NCI-H524 (cell line): ENCODE results near the gene MMAB.
"Not testable (repeated sequence)": the region's sequence is repeated elsewhere in the genome, so short reads cannot be mapped to it uniquely, and the experiment has no call there.

Experiments used
- DNase-seq, 2 experiments: peaks; one replicate each; lab custom pipeline; 2025; lab: John Stamatoyannopoulos, UW

The MMAB gene

DNA sequence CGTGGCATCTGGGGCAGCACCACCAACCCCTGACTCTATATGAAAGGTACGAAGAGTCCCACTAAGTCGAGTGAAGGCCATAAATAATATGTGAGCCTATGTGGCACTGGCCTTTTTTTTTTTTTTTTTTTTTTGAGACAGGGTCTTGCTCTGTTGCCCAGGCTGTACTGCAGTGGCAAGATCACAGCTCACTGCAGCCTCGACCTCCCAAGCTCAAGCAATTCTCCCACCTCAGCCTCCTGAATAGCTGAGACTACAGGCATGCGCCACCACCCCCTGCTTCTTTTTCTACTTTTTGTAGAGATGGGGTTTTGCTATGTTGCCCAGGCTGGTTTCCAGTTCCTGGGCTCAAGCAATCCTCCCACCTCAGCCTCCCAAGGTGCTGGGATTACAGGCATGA lies 28.8 kb upstream of the MMAB start:
- not testable (repeated sequence) for DNase-seq

- no peak for DNase-seq
These were observed 28.3 kb upstream of the MMAB start for GRCh38 chr12:109601557-109601956.

- DNase-seq: no peak
These were observed 27.7 kb upstream of the MMAB start for GRCh38 chr12:109600995-109601394.

- peak in 1 of 2 experiments; percentile 27 for DNase-seq
These were observed 27.2 kb upstream of the MMAB start for GRCh38 chr12:109600481-109600880.

DNA sequence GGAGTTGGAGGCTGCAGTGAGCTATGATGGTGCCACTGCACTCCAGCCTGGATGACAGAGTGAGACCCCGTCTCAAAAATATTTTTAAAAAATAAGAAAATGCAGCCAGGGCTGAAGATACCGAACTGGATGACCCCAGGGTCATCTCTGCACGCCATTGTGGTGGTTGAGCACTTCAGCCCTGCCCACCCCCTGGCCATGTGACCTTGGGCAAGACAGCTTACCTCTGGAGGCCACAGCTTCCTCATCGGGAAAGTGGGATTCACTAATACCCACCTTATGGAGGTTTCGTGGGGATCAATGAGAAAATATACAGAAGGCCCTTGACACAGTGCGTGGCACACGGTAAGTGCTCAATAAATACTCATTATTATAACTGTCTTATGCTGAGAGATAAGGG lies 25.8 kb upstream of the MMAB start:
- DNase-seq: no peak

- DNase-seq: peak in 1 of 2 experiments; percentile 31
These were observed 25.1 kb upstream of the MMAB start for GRCh38 chr12:109598428-109598854.

DNA sequence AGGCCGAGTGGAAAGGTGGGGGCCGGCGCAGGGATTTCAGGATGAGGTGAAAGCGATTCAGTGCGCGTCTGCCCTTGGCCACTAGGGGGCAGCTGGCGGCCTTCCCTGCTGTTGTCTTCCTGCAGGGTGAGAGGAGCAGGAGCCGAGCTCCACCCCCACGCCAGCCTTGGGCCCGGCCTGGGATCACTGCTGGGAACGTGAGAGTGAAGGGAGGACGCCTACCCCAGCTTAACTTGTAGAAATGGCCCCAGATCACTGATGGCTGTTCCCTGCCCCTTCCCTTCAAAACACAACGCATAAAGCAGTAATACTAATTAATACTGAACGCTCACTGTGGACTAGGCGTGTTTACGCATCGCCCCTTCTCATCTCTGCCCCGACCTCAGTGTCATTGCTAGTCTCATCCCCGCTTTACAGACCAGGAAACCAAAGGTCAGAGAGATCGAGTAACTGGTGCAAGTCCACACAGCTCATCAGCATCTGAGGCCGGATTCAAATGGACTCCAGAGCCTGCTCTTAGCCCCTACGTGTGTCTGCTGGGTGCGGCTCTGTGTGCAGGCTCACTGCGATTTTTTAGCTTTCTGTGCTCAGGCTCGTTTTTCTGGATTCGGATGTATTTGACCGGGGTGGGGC lies 24.6 kb upstream of the MMAB start:
- DNase-seq: peak; percentile 71 to 85

DNA sequence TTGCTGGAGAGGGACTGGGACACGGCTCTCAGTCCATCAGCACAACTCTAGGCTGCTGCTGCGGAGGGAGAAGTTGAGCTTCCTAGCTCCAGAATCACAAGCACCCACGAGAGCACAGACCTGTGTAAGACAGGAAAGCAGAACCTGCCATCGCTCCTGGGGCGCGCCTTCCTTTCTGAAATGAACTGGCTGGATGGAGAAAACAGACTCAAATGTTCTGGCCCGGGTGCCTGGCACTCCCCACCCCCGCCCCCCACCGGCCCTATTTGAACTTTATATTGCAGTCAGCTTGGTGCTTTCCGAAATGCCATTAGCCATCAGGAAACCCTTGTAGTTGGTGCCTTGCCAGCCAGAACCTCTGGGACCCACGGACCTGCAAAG lies 24.1 kb upstream of the MMAB start:
- no peak for DNase-seq

DNA sequence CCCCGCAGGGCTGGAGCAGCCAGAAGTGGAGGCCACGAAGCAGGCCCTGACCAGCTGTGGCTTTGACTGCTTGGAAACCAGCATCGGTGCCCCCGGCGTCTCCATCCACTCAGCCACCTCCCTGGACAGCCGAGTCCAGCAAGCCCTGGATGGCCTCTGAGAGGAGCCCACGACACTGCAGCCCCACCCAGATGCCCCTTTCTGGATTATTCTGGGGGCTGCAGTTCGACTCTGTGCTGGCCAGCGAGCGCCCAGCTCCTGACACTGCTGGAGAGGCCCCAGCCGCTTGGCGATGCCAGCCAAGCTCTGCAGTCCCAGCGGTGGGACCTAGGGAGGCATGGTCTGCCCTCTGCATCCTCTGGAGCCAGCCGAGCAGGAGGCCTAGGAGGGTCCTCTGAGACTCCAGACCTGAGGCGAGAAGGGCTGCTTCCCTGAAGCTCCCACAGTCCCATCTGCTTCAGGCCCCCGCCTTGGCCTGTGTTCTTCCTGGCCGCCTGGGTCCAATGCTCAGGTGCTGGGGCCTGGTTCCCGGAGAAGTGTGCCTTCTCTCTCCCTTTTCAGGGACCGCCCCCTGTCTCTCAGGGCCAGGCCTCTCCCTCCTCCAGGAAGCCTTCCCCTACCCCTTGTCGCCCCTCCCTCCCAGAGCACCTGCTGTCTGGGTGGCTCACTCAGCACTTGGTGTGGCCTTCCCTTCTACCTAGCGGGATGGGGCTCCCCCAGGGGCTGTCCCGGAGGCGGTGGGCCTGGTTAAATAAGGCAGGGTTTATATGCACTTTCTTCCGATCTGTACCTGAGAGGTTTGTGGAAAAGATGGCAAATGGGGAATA lies 23.3 kb upstream of the MMAB start:
- DNase-seq: peak; percentile 76 to 79

DNA sequence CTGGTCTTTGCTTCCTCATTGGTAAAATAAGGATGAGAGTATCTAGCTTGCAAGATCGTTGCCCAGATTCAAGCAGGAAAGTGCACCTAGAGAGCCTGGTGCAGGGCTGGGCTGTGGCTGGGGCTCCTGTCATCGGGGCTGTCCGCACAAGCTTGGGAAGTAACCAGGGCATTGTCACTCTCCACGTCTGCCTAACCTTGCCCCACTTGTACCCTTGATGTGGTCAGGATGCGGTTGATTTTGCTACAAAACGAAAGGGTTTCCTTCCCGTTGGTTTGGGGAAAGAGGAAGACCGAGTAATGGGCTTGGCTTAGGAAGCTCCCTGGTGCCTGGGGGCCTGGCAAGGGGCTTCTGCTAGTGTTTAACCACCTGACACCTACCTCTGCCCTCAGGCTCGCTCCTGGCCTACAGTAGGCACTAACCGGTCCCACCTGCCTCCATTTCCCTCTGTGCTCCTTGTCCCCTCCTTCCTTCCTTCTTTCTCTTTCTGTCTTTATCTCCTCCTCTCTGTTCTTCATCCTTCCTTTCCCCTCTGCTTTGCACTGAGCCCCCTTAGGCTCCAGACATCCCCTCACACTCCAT lies 22.1 kb upstream of the MMAB start:
- no peak for DNase-seq

DNA sequence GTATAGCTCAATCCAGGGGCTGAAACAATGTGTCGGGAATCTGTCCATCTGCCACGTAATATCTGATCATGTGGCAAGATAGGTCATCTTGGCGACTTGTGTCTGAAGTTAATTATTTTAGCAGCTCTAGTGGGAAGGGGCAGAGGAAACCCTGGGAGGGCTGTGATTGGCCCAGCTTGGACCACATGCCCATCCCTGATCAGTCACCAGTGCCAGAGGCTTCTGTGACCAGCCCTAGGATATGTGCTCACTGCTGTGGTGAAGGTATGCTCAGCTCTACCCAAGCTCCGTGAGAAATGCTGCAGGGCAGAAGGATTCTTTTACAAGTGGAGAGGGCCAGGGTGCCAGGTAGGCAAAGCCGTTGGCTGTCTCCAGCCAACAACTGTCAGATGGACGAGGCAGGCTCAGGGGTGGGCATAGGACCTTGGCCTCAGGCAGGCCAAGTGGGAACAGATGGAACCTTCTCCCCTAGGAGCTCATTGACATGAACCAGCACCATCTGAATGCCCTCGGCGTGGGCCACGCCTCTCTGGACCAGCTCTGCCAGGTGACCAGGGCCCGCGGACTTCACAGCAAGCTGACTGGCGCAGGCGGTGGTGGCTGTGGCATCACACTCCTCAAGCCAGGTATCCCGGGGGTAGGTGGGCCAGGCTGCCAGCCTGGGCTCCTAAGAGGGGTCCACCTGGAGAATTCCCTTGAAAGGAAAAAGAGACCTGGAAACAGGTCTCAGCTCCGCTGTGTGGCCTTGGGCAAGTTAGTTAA lies 21.4 kb upstream of the MMAB start:
- DNase-seq: peak; percentile 51 to 79

DNA sequence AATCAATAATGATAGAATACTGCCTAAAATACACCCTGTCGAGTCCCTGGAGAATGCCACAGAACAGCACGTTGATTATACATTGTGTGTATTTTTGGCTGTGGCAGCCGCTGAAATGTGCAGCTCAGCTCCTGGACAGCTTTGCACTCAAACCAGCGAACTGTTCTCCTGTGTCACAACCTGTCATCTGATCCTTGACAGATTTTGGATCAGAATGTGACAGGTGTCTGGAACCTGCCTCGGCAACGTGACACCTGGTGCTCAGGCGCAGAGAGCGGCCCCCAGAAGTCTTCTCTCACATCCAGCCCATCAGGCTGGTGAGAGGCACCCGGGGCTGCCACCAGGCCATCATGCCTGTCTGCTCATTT lies 19.6 kb upstream of the MMAB start:
- peak; percentile 68 to 93 for DNase-seq

GRCh38 chr12:109592195-109592904 lies 19.0 kb upstream of the MMAB start:
- peak; percentile 72 to 93 for DNase-seq

DNA sequence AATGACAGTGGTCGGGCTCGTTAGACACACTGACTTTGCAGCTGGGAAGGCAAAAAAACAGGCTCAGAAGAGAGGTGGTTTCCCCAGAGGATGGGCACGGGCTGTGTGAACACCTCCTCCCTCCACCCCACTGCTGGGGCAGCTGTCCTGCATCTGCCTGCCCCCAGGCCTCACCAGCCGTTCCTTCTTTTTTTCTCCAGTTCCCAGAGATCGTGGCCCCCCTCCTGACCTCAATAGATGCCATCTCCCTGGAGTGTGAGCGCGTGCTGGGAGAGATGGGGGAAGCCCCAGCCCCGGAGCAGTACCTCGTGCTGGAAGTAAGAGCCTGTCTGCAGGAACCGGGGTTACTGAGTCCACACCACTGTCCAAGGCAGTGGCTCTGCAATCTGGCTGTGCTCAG lies 17.7 kb upstream of the MMAB start:
- peak in 1 of 2 experiments; percentile 42 for DNase-seq

DNA sequence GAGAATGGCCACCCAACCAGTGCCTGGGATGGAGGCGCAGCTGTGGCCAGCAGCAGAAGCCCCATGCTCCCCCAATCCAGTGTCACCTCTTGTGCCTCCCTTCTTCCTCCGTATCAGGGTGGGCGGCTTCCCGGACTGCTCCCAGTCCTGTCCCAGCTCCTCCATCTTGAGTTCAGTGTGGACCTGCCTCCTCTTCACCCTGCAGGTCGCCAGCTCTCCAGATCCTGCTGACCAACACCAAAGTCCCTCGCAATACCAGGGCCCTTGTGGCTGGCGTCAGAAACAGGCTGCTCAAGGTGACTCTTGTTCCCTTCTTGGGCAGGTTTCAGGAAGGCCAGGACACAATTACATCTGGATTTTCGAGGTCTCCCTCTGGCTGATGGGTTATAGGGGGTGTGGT lies 17.3 kb upstream of the MMAB start:
- DNase-seq: no peak

- DNase-seq: peak; percentile 47 to 75
These were observed 16.5 kb upstream of the MMAB start for GRCh38 chr12:109589691-109590245.

GRCh38 chr12:109589240-109589590 lies 15.9 kb upstream of the MMAB start:
- DNase-seq: peak; percentile 77 to 93

GRCh38 chr12:109588461-109589239 lies 15.3 kb upstream of the MMAB start:
- no peak for DNase-seq

GRCh38 chr12:109587921-109588320 lies 14.6 kb upstream of the MMAB start:
- no peak for DNase-seq

GRCh38 chr12:109586385-109587296 lies 13.3 kb upstream of the MMAB start:
- peak in 1 of 2 experiments; percentile 32 for DNase-seq
